22Rv1 (cell line): ENCODE results near the gene POLR3H.
"Not testable (repeated sequence)": the region's sequence is repeated elsewhere in the genome, so short reads cannot be mapped to it uniquely, and the experiment has no call there.

Source experiments
- CTCF ChIP-seq: fragments of 450-650 bp; IDR thresholded peaks from 2 replicates; pipeline ENCODE4 v1.5.1; 2017; ENCODE audit warnings: mild to moderate bottlenecking
- ZFX ChIP-seq: fragments of 450-650 bp; IDR thresholded peaks from 2 replicates; pipeline ENCODE4 v1.6.1; 2017; ENCODE audit warnings: antibody characterized with exemption, borderline replicate concordance

- TF ChIP-seq CTCF, ZFX: not testable (repeated sequence)
Measured at GRCh38 chr22:41593336-41593960, 49.2 kb upstream of the POLR3H start.
